Measurements from ENCODE around the gene CASP3.
"Not testable (repeated sequence)": the region's sequence is repeated elsewhere in the genome, so short reads cannot be mapped to it uniquely, and the experiment has no call there.

CASP3 gene

GRCh38 chr4:184598753-184599491, 50.3 kb downstream of the CASP3 start:
- TF ChIP-seq SP1 (IDR thresholded peaks at IDR 0.05) (no peak), BHLHE40 (IDR thresholded peaks at IDR 0.05; ENCODE audit: borderline replicate concordance) (no peak), L3MBTL2 (conservative IDR thresholded peaks at IDR 0.05) (no peak), NFRKB (IDR thresholded peaks at IDR 0.05) (no peak), FOXA1 (IDR thresholded peaks at IDR 0.05) (no peak), ELF4 (IDR thresholded peaks at IDR 0.05) (no peak), HDGF (IDR thresholded peaks at IDR 0.05; ENCODE audit: borderline replicate concordance) (no peak), ARNT (IDR thresholded peaks at IDR 0.05) (no peak), SUZ12 (IDR thresholded peaks at IDR 0.05) (no peak), LEF1 (IDR thresholded peaks at IDR 0.05; ENCODE audit: borderline replicate concordance) (no peak), FOXK2 (IDR thresholded peaks at IDR 0.05) (no peak), ZNF384 (IDR thresholded peaks at IDR 0.05) (no peak), CTBP1 (IDR thresholded peaks at IDR 0.05; ENCODE audit: borderline replicate concordance) (no peak), PKNOX1 (IDR thresholded peaks at IDR 0.05) (no peak)
- DNase-seq (ENCODE audit: extremely low spot score), result no peak
- POLR2A ChIA-PET, result no interaction called here
- CTCF ChIA-PET, result interaction anchor here (0.6 kb wide), 1 partner anchor 12 kb away, joined by 3 read pairs; no protein-coding TSS in a partner anchor

- TF ChIP-seq CTBP1 (IDR thresholded peaks at IDR 0.05; ENCODE audit: borderline replicate concordance), result no peak
- TF ChIP-seq ZNF384 (IDR thresholded peaks at IDR 0.05), result no peak
- TF ChIP-seq ELF4 (IDR thresholded peaks at IDR 0.05), result no peak
- TF ChIP-seq FOXM1 (IDR thresholded peaks at IDR 0.05; ENCODE audit: borderline replicate concordance), result no peak
- no peak for TF ChIP-seq FOXA1 (IDR thresholded peaks at IDR 0.05)
- TF ChIP-seq FOXK2 (IDR thresholded peaks at IDR 0.05), result no peak
- no peak for TF ChIP-seq L3MBTL2 (conservative IDR thresholded peaks at IDR 0.05)
- no peak for TF ChIP-seq BHLHE40 (IDR thresholded peaks at IDR 0.05; ENCODE audit: borderline replicate concordance)
- TF ChIP-seq NFRKB (IDR thresholded peaks at IDR 0.05), result no peak
- no peak for TF ChIP-seq ARNT (IDR thresholded peaks at IDR 0.05)
- no peak for TF ChIP-seq TARDBP (IDR thresholded peaks at IDR 0.05)
- no peak for TF ChIP-seq PKNOX1 (IDR thresholded peaks at IDR 0.05)
- no peak for TF ChIP-seq LEF1 (IDR thresholded peaks at IDR 0.05; ENCODE audit: borderline replicate concordance)
- no peak for TF ChIP-seq SUZ12 (IDR thresholded peaks at IDR 0.05)
- no peak for TF ChIP-seq SP1 (IDR thresholded peaks at IDR 0.05)
- CTCF ChIA-PET, result no interaction called here
- POLR2A ChIA-PET, result no interaction called here
- no peak for DNase-seq (ENCODE audit: extremely low spot score)
Observed at GRCh38 chr4:184596617-184597185, 52.5 kb downstream of the CASP3 start.

- ChIA-PET CTCF (no interaction called here), POLR2A (no interaction called here)
- DNase-seq (ENCODE audit: extremely low spot score), result no peak
- TF ChIP-seq CTBP1 (IDR thresholded peaks at IDR 0.05; ENCODE audit: borderline replicate concordance), result no peak
- TF ChIP-seq ELF4 (IDR thresholded peaks at IDR 0.05), result no peak
- no peak for TF ChIP-seq SUZ12 (IDR thresholded peaks at IDR 0.05)
- no peak for TF ChIP-seq TARDBP (IDR thresholded peaks at IDR 0.05)
- no peak for TF ChIP-seq FOXA1 (IDR thresholded peaks at IDR 0.05)
- TF ChIP-seq L3MBTL2 (conservative IDR thresholded peaks at IDR 0.05), result no peak
Observed at GRCh38 chr4:184596044-184596616, 53.1 kb downstream of the CASP3 start.

GRCh38 chr4:184595430-184595829, 53.8 kb downstream of the CASP3 start:
- ChIA-PET POLR2A (no interaction called here), CTCF (no interaction called here)
- no peak for DNase-seq (ENCODE audit: extremely low spot score)
- TF ChIP-seq SUZ12 (IDR thresholded peaks at IDR 0.05), result no peak
- no peak for TF ChIP-seq ZNF384 (IDR thresholded peaks at IDR 0.05)
- TF ChIP-seq FOXM1 (IDR thresholded peaks at IDR 0.05; ENCODE audit: borderline replicate concordance), result no peak
- TF ChIP-seq BHLHE40 (IDR thresholded peaks at IDR 0.05; ENCODE audit: borderline replicate concordance), result no peak
- no peak for TF ChIP-seq SP1 (IDR thresholded peaks at IDR 0.05)
- TF ChIP-seq L3MBTL2 (conservative IDR thresholded peaks at IDR 0.05), result no peak
- TF ChIP-seq FOXK2 (IDR thresholded peaks at IDR 0.05), result no peak
- no peak for TF ChIP-seq TARDBP (IDR thresholded peaks at IDR 0.05)
- TF ChIP-seq FOXA1 (IDR thresholded peaks at IDR 0.05), result no peak
- no peak for TF ChIP-seq PKNOX1 (IDR thresholded peaks at IDR 0.05)
- no peak for TF ChIP-seq HDGF (IDR thresholded peaks at IDR 0.05; ENCODE audit: borderline replicate concordance)
- no peak for TF ChIP-seq LEF1 (IDR thresholded peaks at IDR 0.05; ENCODE audit: borderline replicate concordance)
- no peak for TF ChIP-seq CTBP1 (IDR thresholded peaks at IDR 0.05; ENCODE audit: borderline replicate concordance)
- TF ChIP-seq NFRKB (IDR thresholded peaks at IDR 0.05), result no peak
- no peak for TF ChIP-seq ARNT (IDR thresholded peaks at IDR 0.05)
- no peak for TF ChIP-seq ELF4 (IDR thresholded peaks at IDR 0.05)

GRCh38 chr4:184593461-184593860, 55.8 kb downstream of the CASP3 start:
- ChIA-PET CTCF (no interaction called here), POLR2A (no interaction called here)
- TF ChIP-seq FOXA1 (IDR thresholded peaks at IDR 0.05) (no peak), ELF4 (IDR thresholded peaks at IDR 0.05) (no peak), L3MBTL2 (conservative IDR thresholded peaks at IDR 0.05) (no peak), BHLHE40 (IDR thresholded peaks at IDR 0.05; ENCODE audit: borderline replicate concordance) (no peak), FOXM1 (IDR thresholded peaks at IDR 0.05; ENCODE audit: borderline replicate concordance) (no peak), SP1 (IDR thresholded peaks at IDR 0.05) (no peak), PKNOX1 (IDR thresholded peaks at IDR 0.05) (no peak), ZNF384 (IDR thresholded peaks at IDR 0.05) (no peak), LEF1 (IDR thresholded peaks at IDR 0.05; ENCODE audit: borderline replicate concordance) (no peak), CTBP1 (IDR thresholded peaks at IDR 0.05; ENCODE audit: borderline replicate concordance) (no peak), NFRKB (IDR thresholded peaks at IDR 0.05) (no peak), HDGF (IDR thresholded peaks at IDR 0.05; ENCODE audit: borderline replicate concordance) (no peak), ARNT (IDR thresholded peaks at IDR 0.05) (no peak), TARDBP (IDR thresholded peaks at IDR 0.05) (no peak), FOXK2 (IDR thresholded peaks at IDR 0.05) (no peak), SUZ12 (IDR thresholded peaks at IDR 0.05) (no peak)
- no peak for DNase-seq (ENCODE audit: extremely low spot score)

- POLR2A ChIA-PET; DNase-seq (ENCODE audit: extremely low spot score); CTCF ChIA-PET: not testable (repeated sequence)
Observed at GRCh38 chr4:184591747-184592270, 57.4 kb downstream of the CASP3 start.

Data from HEK293T (cell line).